Measurements from ENCODE around the gene GPALPP1. TPM values are rescaled to one million over a fixed set of nuclear protein-coding genes. Genes with fewer than 3 reads are reported as not detected.

GPALPP1 gene
- total RNA-seq, 3 donors from 2014 or later: 22.7 to 36.0 (median 23.3) TPM

DNA sequence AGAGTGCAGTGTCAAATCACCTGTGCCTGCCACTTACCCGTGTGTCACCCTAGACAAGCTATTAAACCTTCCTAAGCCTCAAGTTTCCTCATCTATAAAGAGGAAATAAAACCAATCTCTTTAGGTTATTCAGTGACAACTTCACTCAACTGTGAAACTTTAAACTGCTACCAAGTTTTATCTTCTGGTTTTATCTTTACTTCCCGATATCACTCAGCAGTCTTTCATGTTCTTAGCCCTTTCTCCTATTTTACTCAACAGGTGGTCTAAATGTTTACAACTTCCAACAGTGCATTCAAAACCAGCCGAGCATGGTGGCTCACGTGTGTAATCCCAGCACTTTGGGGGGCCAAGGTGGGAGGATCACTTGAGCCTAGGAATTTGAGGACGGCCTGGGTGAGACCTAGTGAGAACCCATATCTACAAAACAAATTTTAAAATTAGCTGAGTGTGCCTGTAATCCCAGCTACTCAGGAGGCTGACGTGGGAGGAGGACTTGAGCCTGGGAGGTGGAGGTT lies 59.6 kb downstream of the GPALPP1 start:
- H3K27me3 ChIP-seq: no peaks in the 10 kb centered on the region

DNA sequence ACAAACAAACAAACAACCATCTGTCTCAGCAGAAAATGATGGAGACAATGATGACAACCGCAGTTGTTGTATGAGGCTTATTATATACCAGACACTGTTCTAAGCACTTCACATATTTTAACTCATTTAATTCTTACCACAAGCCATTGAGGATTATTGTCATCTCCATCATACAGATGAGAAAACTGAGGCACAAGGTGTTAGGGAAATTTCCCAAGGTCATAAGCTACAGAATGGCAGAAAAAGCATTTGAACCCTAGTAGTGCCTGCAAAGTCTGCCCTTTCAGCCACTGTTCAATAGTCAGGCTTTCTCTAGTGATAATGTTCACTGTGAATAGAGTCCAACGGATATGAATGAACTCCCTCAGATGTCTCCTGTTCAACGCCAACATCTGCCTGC lies 60.1 kb downstream of the GPALPP1 start:
- intact Hi-C loops (cut with DNase I; ENCODE audit: low total_unique reads): no loop called here
- H3K27me3 ChIP-seq: no peaks in the 10 kb centered on the region

More for the DNA sequence above, 59.6 kb downstream of the GPALPP1 start:
- no peaks in the 10 kb centered on the region for H3K9me3 ChIP-seq
- no peak for TF ChIP-seq POLR2A (IDR thresholded peaks at IDR 0.05)
- TF ChIP-seq, protein P1, sequence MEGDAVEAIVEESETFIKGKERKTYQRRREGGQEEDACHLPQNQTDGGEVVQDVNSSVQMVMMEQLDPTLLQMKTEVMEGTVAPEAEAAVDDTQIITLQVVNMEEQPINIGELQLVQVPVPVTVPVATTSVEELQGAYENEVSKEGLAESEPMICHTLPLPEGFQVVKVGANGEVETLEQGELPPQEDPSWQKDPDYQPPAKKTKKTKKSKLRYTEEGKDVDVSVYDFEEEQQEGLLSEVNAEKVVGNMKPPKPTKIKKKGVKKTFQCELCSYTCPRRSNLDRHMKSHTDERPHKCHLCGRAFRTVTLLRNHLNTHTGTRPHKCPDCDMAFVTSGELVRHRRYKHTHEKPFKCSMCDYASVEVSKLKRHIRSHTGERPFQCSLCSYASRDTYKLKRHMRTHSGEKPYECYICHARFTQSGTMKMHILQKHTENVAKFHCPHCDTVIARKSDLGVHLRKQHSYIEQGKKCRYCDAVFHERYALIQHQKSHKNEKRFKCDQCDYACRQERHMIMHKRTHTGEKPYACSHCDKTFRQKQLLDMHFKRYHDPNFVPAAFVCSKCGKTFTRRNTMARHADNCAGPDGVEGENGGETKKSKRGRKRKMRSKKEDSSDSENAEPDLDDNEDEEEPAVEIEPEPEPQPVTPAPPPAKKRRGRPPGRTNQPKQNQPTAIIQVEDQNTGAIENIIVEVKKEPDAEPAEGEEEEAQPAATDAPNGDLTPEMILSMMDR (IDR thresholded peaks at IDR 0.05): no peak
- no peak for TF ChIP-seq POLR2AphosphoS5 (IDR thresholded peaks at IDR 0.05)
- no peaks in the 10 kb centered on the region for H3K36me3 ChIP-seq
- H3K4me3 ChIP-seq: no peak overlapping the region
- no peak for DNase-seq (ENCODE audit: low spot score in 2 of 2)
- H3K4me1 ChIP-seq: no peaks in the 10 kb centered on the region
- H3K27ac ChIP-seq: no peak overlapping the region
- intact Hi-C loops (cut with DNase I; ENCODE audit: low total_unique reads): no loop called here

DNA sequence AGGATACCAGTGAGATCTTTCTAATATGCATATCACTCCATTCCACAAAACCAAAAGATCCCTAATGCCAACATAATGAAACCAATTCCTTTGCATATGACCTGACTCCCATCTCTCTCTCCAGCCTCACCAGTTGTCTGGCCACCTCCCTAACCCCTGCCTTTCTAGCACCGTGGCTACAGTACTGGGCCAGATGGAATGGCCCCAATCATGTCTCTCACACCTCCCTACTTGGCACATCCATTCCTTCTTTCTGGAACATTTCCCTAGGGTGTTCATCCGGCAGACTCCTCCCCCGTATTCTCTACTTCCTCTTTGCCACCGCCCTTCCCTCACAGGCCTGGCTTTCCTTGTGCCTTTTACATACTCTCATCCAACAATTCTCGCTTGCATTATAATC lies 62.0 kb downstream of the GPALPP1 start:
- Histone ChIP-seq H3K9me3 (no peaks in the 10 kb centered on the region), H3K4me1 (peaks cover 0 to 4% of the 10 kb centered on the region in 2 donors), H3K27ac (no peak overlapping the region), H3K4me3 (no peak overlapping the region), H3K27me3 (no peaks in the 10 kb centered on the region), H3K36me3 (no peaks in the 10 kb centered on the region)
- TF ChIP-seq POLR2A (IDR thresholded peaks at IDR 0.05) (no peak), POLR2AphosphoS5 (IDR thresholded peaks at IDR 0.05) (no peak)
- TF ChIP-seq, protein P1 (IDR thresholded peaks at IDR 0.05): no peak
- DNase-seq (ENCODE audit: low spot score in 2 of 2): no peak
- intact Hi-C loops (cut with DNase I; ENCODE audit: low total_unique reads): no loop called here

More for the DNA sequence above, 60.1 kb downstream of the GPALPP1 start:
- H3K9me3 ChIP-seq: no peaks in the 10 kb centered on the region
- no peaks in the 10 kb centered on the region for H3K4me1 ChIP-seq
- H3K4me3 ChIP-seq: no peak overlapping the region
- TF ChIP-seq, protein P1 (IDR thresholded peaks at IDR 0.05): no peak
- H3K36me3 ChIP-seq: no peaks in the 10 kb centered on the region
- H3K27ac ChIP-seq: no peak overlapping the region
- DNase-seq (ENCODE audit: low spot score in 2 of 2): no peak

DNA sequence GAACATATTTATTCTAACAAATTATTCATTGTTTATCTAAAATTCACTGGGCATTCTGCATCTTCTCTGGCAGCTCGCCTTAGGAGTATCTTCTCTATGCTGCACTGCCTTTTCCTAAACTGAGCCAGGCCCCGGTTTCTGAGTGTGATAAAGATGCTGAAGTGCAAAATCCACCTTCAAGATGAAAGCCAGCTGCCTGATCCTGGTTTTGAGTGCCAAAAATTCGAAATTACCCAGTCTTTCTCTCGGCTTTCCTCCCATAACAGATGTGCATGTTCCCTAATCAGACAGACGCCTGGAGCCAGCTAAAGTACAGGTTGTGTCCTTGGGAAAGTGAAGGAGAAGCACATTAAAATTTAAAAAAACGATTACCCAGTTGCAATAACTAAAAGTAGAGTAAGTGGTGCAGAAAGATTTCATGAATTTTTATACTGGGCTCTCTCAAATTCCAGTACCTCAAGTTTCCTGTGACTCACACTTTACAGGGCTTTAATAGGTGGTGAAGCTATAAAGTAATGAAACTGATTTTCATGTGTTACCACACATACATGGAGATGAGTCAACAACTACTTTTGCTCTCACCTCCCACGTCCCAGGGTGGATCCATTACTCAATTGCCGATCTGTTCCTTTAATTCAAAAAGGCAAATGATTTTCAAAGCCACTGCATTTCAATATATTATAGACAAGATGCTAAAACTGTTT lies 66.0 kb downstream of the GPALPP1 start:
- no peaks in the 10 kb centered on the region for H3K27me3 ChIP-seq
- H3K4me3 ChIP-seq: no peak overlapping the region
- peak overlapping the region; percentile 80 to 84 for H3K27ac ChIP-seq
- peaks cover 0 to 4% of the 10 kb centered on the region in 2 donors for H3K4me1 ChIP-seq
- intact Hi-C loops (cut with DNase I; ENCODE audit: low total_unique reads): no loop called here
- TF ChIP-seq, protein P1 (IDR thresholded peaks at IDR 0.05): no peak
- H3K36me3 ChIP-seq: no peaks in the 10 kb centered on the region
- no peaks in the 10 kb centered on the region for H3K9me3 ChIP-seq
- DNase-seq (ENCODE audit: low spot score in 2 of 2): no peak

DNA sequence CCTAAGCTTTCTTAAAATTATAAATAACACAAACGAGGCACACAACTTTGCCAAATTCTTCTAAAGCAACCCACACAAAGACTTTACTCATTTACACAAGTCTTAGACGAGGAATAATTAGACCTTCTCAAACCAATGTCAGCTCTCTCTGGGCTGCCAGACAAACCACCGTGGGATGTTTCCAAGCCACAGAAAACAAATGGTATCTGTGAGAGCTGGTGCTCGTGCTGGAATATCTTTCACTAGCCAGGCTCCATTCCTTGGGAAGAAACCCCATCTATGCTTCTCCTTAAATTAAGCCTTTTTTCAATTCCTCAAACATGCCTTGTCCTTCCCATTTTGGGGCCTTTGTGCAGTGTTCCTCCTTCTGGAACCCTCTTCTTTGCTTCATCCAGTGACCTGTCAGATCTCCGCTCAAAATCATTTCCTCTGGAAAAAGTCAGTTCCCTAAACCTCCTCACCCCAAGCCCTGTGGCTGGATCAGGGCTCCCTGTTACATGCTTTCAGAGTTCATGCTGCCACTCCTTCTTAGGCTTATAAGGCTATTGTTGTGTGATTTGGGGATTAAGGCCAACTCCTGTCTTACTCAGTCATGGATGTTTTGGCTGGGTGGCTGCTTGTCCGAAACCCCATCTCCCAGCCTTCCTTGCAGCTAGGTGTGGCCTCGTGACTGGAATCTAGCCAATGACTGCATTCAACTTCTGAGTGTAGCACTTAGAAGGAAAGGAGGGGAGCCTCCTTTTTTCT lies 66.7 kb downstream of the GPALPP1 start:
- H3K27me3 ChIP-seq: no peaks in the 10 kb centered on the region
- peak in 1 of 2 donors; percentile 52 for DNase-seq (ENCODE audit: low spot score in 2 of 2)
- peak overlapping the region in 1 of 3 donors; percentile 37 for H3K4me3 ChIP-seq
- no peaks in the 10 kb centered on the region for H3K9me3 ChIP-seq
- intact Hi-C loops (cut with DNase I; ENCODE audit: low total_unique reads): no loop called here
- H3K36me3 ChIP-seq: no peaks in the 10 kb centered on the region
- TF ChIP-seq, protein P1 (IDR thresholded peaks at IDR 0.05): no peak
- TF ChIP-seq POLR2A (IDR thresholded peaks at IDR 0.05) (no peak), POLR2AphosphoS5 (IDR thresholded peaks at IDR 0.05) (no peak)
- H3K27ac ChIP-seq: peak overlapping the region; percentile 80 to 84
- H3K4me1 ChIP-seq: peaks cover 0 to 4% of the 10 kb centered on the region in 2 donors

All from breast epithelium (tissue), 4 donors.